Measurements from ENCODE around the gene OSBPL9.

DNA sequence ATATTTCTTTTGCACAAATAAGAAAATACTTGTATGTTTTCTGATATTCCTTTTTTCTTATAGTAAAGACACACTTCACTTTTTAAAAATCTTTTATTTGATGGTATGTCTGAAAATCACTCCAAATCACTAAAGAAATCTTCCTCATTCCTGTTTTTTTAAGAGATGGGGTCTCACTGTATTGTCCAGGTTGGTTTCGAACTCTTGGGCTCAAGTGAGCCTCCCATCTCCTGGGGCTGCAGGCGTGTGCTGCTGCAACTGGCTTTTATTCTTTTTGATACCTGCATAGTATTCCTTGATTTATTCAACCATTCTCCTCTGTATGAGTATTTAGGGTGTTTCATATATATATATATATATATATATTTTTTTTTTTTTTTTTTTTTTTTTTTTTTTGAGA is 88.1 kb downstream of the OSBPL9 start:
- TF ChIP-seq, protein P1, sequence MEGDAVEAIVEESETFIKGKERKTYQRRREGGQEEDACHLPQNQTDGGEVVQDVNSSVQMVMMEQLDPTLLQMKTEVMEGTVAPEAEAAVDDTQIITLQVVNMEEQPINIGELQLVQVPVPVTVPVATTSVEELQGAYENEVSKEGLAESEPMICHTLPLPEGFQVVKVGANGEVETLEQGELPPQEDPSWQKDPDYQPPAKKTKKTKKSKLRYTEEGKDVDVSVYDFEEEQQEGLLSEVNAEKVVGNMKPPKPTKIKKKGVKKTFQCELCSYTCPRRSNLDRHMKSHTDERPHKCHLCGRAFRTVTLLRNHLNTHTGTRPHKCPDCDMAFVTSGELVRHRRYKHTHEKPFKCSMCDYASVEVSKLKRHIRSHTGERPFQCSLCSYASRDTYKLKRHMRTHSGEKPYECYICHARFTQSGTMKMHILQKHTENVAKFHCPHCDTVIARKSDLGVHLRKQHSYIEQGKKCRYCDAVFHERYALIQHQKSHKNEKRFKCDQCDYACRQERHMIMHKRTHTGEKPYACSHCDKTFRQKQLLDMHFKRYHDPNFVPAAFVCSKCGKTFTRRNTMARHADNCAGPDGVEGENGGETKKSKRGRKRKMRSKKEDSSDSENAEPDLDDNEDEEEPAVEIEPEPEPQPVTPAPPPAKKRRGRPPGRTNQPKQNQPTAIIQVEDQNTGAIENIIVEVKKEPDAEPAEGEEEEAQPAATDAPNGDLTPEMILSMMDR (IDR thresholded peaks at IDR 0.05 in 4 of 5, conservative IDR thresholded peaks at IDR 0.05 in 1 of 5): no peak
- TF ChIP-seq POLR2A (IDR thresholded peaks at IDR 0.05): no peak
